Natural killer cell (primary cell): ENCODE measurements around the gene CEP250. TPM values are rescaled to one million over a fixed set of nuclear protein-coding genes. Genes with fewer than 3 reads are reported as not detected.

Experiments
- ATAC-seq, 3 donors: fragments of 150-1000 bp in 2 of 3; fragments of 200-7000 bp in 1 of 3; cut with Tn5 transposase; 1 replicate in 1 of 3; 2 replicates in 2 of 3; pipeline ENCODE4 v1.10.0; 2021; ENCODE audit warnings: mild to moderate bottlenecking in 2 of 3, moderate library complexity in 2 of 3
- DNase-seq, 2 donors: peaks; one replicate each; pipeline versions ENCODE4 v3.0.0 to v3.0.0-alpha.2; 2013 to 2021; ENCODE audit warnings: mixed read lengths in 1 of 2
- H3K27ac ChIP-seq: one replicate; pipeline ENCODE4 v1.5.1; 2013; ENCODE audit warnings: mild to moderate bottlenecking, low read length
- H3K27me3 ChIP-seq: one replicate; pipeline ENCODE4 v1.6.1; 2013; ENCODE audit warnings: low read length; ENCODE audit not compliant: control insufficient read depth, insufficient read depth
- H3K36me3 ChIP-seq: one replicate; pipeline ENCODE4 v1.6.1; 2013; ENCODE audit warnings: low read length; ENCODE audit not compliant: control insufficient read depth, insufficient read depth
- H3K4me1 ChIP-seq: one replicate; pipeline ENCODE4 v1.6.1; 2013; ENCODE audit warnings: low read length; ENCODE audit not compliant: control insufficient read depth, insufficient read depth
- H3K4me3 ChIP-seq: one replicate; pipeline ENCODE4 v1.5.1; 2013; ENCODE audit warnings: low read length
- H3K9me3 ChIP-seq: one replicate; pipeline ENCODE4 v1.6.1; 2013; ENCODE audit warnings: low read length; ENCODE audit not compliant: control insufficient read depth, insufficient read depth
- H3K27ac Mint-ChIP-seq, 2 donors: one replicate each; pipeline ENCODE4 v1.8.0; 2022; ENCODE audit warnings: mild to moderate bottlenecking in 2 of 2, mixed read lengths in 2 of 2, moderate library complexity in 1 of 2
- H3K27me3 Mint-ChIP-seq, 2 donors: one replicate each; pipeline ENCODE4 v1.8.0; 2022; ENCODE audit warnings: low read depth in 2 of 2, mixed read lengths in 2 of 2
- H3K36me3 Mint-ChIP-seq: one replicate; pipeline ENCODE4 v1.8.0; 2022; ENCODE audit warnings: mixed read lengths
- H3K4me1 Mint-ChIP-seq, 2 donors: one replicate each; pipeline ENCODE4 v1.8.0; 2022; ENCODE audit warnings: mixed read lengths in 2 of 2
- H3K4me3 Mint-ChIP-seq: one replicate; pipeline ENCODE4 v1.8.0; 2022; ENCODE audit warnings: mild to moderate bottlenecking, moderate library complexity, mixed read lengths
- H3K9me3 Mint-ChIP-seq, 2 donors: one replicate each; pipeline ENCODE4 v1.8.0; 2022; ENCODE audit warnings: mixed read lengths in 2 of 2
- CTCF ChIP-seq: fragments of 200-600 bp; IDR thresholded peaks from one replicate; pipeline ENCODE4 v1.8.0; 2022; ENCODE audit warnings: antibody characterized with exemption
- WGBS: methylation state at CpG from one replicate; pipeline ENCODE4 v1.1.7; 2013; ENCODE audit warnings: missing lambda C conversion rate; ENCODE audit not compliant: insufficient coverage; 5-methylcytosine and 5-hydroxymethylcytosine counted together
- intact Hi-C: fragments of 100-400 bp; cut with micrococcal nuclease; formaldehyde crosslinking; loops from one replicate; pipeline ENCODE4 v1.14.2; 2022
- total RNA-seq, 4 donors: library from RNA; stranded (reverse); fragments of 120-200 nt in 1 of 4; gene quantifications; one replicate each; pipeline versions ENCODE4 v1.2.3 to v1.2.4, GENCODE V29; 2013 to 2022

Gene CEP250
- total RNA-seq, 3 donors from 2014 or later (not counting 1 experiment from before 2014, with no cell fraction given), result 61.5 to 91.8 (median 80.8) TPM

GRCh38 chr20:35506872-35507638, 51.7 kb downstream of the CEP250 start:
- Mint-ChIP-seq H3K4me3 (no peak overlapping the region), H3K36me3 (peaks cover 16% of the 10 kb centered on the region), H3K9me3 (no peaks in the 10 kb centered on the region), H3K4me1 (peaks cover 48 to 56% of the 10 kb centered on the region in 2 donors), H3K27ac (peak overlapping the region; percentile 30 to 74), H3K27me3 (no peaks in the 10 kb centered on the region)
- WGBS, result 78% methylated on average over 6 of the region's 6 CpGs
- peaks cover 21% of the 10 kb centered on the region for H3K4me1 ChIP-seq
- H3K4me3 ChIP-seq, result no peak overlapping the region
- ATAC-seq, result peak in 1 of 3 donors; percentile 18
- no peaks in the 10 kb centered on the region for H3K27me3 ChIP-seq
- no peak for TF ChIP-seq CTCF
- no peak for DNase-seq
- intact Hi-C loops, result no loop called here
- H3K9me3 ChIP-seq, result no peaks in the 10 kb centered on the region
- H3K36me3 ChIP-seq, result peaks cover 90% of the 10 kb centered on the region
- H3K27ac ChIP-seq, result no peak overlapping the region

GRCh38 chr20:35508493-35509218, 53.3 kb downstream of the CEP250 start:
- no peaks in the 10 kb centered on the region for H3K9me3 ChIP-seq
- Mint-ChIP-seq H3K27me3 (no peaks in the 10 kb centered on the region), H3K27ac (no peak overlapping the region), H3K36me3 (peaks cover under 1% of the 10 kb centered on the region), H3K9me3 (no peaks in the 10 kb centered on the region), H3K4me1 (peaks cover 33 to 40% of the 10 kb centered on the region in 2 donors), H3K4me3 (no peak overlapping the region)
- WGBS, result 83% methylated on average over 10 of the region's 10 CpGs
- H3K36me3 ChIP-seq, result peaks cover 87% of the 10 kb centered on the region
- peaks cover 11% of the 10 kb centered on the region for H3K4me1 ChIP-seq
- ATAC-seq (no peak), DNase-seq (no peak)
- H3K27me3 ChIP-seq, result no peaks in the 10 kb centered on the region
- intact Hi-C loops, result no loop called here
- no peak overlapping the region for H3K4me3 ChIP-seq
- TF ChIP-seq CTCF, result no peak
- H3K27ac ChIP-seq, result no peak overlapping the region

GRCh38 chr20:35510951-35511735, 55.7 kb downstream of the CEP250 start:
- H3K9me3 ChIP-seq, result no peaks in the 10 kb centered on the region
- no peaks in the 10 kb centered on the region for H3K27me3 ChIP-seq
- ATAC-seq (no peak), DNase-seq (no peak)
- TF ChIP-seq CTCF, result no peak
- no peaks in the 10 kb centered on the region for H3K9me3 Mint-ChIP-seq
- H3K36me3 ChIP-seq, result peaks cover 84% of the 10 kb centered on the region
- H3K4me3 ChIP-seq, result no peak overlapping the region
- no peaks in the 10 kb centered on the region for H3K27me3 Mint-ChIP-seq
- no peaks in the 10 kb centered on the region for H3K36me3 Mint-ChIP-seq
- H3K4me1 ChIP-seq, result peaks cover 2% of the 10 kb centered on the region
- H3K27ac Mint-ChIP-seq, result no peak overlapping the region
- H3K4me1 Mint-ChIP-seq, result peaks cover 14 to 16% of the 10 kb centered on the region in 2 donors
- 98% methylated on average over 9 of the region's 12 CpGs for WGBS
- no peak overlapping the region for H3K4me3 Mint-ChIP-seq
- intact Hi-C loops, result no loop called here
- no peak overlapping the region for H3K27ac ChIP-seq
